Neural cell (in vitro differentiated cells): Measurements from ENCODE around the gene ERC2. TPM values are rescaled to one million over a fixed set of nuclear protein-coding genes. Genes with fewer than 3 reads are reported as not detected.

Experiments
- H2AFZ ChIP-seq: fragments of 200-600, 300-800 bp; sonication (generic), shearing (Covaris generic); 2 replicates; pipeline ENCODE4 v1.6.0; 2014; ENCODE audit warnings: low read depth, mild to moderate bottlenecking, antibody characterized with exemption, low read length, moderate library complexity
- H3F3A ChIP-seq: fragments of 200-600 bp; shearing (Covaris generic); 2 replicates; pipeline ENCODE4 v1.6.1; 2016; ENCODE audit warnings: mild to moderate bottlenecking, moderate library complexity, mixed read lengths, antibody characterized with exemption, low read length; ENCODE audit not compliant: insufficient read depth, poor library complexity, severe bottlenecking
- H3K27ac ChIP-seq: fragments of 200-600, 300-800 bp; sonication (generic), shearing (Covaris generic); 2 replicates; pipeline ENCODE4 v1.5.1; 2014; ENCODE audit warnings: mild to moderate bottlenecking, low read length, moderate library complexity
- H3K27me3 ChIP-seq: fragments of 300-800, 200-600 bp; sonication (generic), shearing (Covaris generic); 2 replicates; pipeline ENCODE4 v1.6.0; 2014; ENCODE audit warnings: mild to moderate bottlenecking, low read depth, low read length, moderate library complexity; ENCODE audit not compliant: insufficient read depth
- H3K36me3 ChIP-seq: fragments of 300-800, 200-600 bp; sonication (generic), shearing (Covaris generic); 2 replicates; pipeline ENCODE4 v1.5.1; 2014; ENCODE audit warnings: mild to moderate bottlenecking, antibody characterized with exemption, low read length, moderate library complexity; ENCODE audit not compliant: insufficient read depth
- H3K4me2 ChIP-seq: fragments of 300-800, 200-600 bp; sonication (generic), shearing (Covaris generic); 2 replicates; pipeline ENCODE4 v1.6.0; 2014; ENCODE audit warnings: mild to moderate bottlenecking, low read length
- H3K4me3 ChIP-seq: fragments of 300-800, 200-600 bp; sonication (generic), shearing (Covaris generic); 2 replicates; pipeline ENCODE4 v1.5.1; 2014; ENCODE audit warnings: mild to moderate bottlenecking, low read length, moderate library complexity
- H3K79me2 ChIP-seq: fragments of 200-600 bp; shearing (Covaris generic); replicated peaks from 2 replicates; pipeline ENCODE4 v1.6.0; 2014; ENCODE audit warnings: mild to moderate bottlenecking, low read length, moderate library complexity; ENCODE audit not compliant: insufficient read depth
- H3K9ac ChIP-seq: fragments of 300-800, 200-600 bp; sonication (generic), shearing (Covaris generic); 2 replicates; pipeline ENCODE4 v1.6.1; 2016; ENCODE audit warnings: mild to moderate bottlenecking, low read length, mixed read lengths
- H3K9me2 ChIP-seq: fragments of 200-600 bp; shearing (Covaris generic); 2 replicates; pipeline ENCODE4 v1.6.1; 2016; ENCODE audit warnings: mild to moderate bottlenecking, low read length, mixed read lengths; ENCODE audit not compliant: insufficient read depth
- H3K9me3 ChIP-seq: fragments of 200-600, 300-800 bp; sonication (generic), shearing (Covaris generic); 2 replicates; pipeline ENCODE4 v1.6.1; 2016; ENCODE audit warnings: mild to moderate bottlenecking, mixed run types, low read length, moderate library complexity, mixed read lengths
- H4K20me1 ChIP-seq: fragments of 200-600 bp; shearing (Covaris generic); 2 replicates; pipeline ENCODE4 v1.6.1; 2016; ENCODE audit warnings: mild to moderate bottlenecking, mixed run types; ENCODE audit not compliant: insufficient read depth
- EP300 ChIP-seq: fragments of 450-650 bp; conservative IDR thresholded peaks from 2 replicates; pipeline ENCODE4 v1.6.1; 2014; ENCODE audit warnings: antibody characterized with exemption, mild to moderate bottlenecking, moderate library complexity; ENCODE audit not compliant: poor library complexity, severe bottlenecking
- EZH2 ChIP-seq: fragments of 200-600, 300-800 bp; shearing (Covaris generic), sonication (generic); IDR thresholded peaks from 2 replicates; pipeline ENCODE4 v1.6.1; 2014; ENCODE audit warnings: antibody characterized with exemption, low read length, borderline replicate concordance, mild to moderate bottlenecking; ENCODE audit not compliant: insufficient read depth, poor library complexity, severe bottlenecking
- MXI1 ChIP-seq: fragments of 450-650 bp; conservative IDR thresholded peaks from 2 replicates; pipeline ENCODE4 v1.6.1; 2014; ENCODE audit warnings: antibody characterized with exemption, mild to moderate bottlenecking; ENCODE audit not compliant: poor library complexity, severe bottlenecking
- POLR2AphosphoS5 ChIP-seq: IDR thresholded peaks from 2 replicates; pipeline ENCODE4 v1.6.1; 2012
- RAD21 ChIP-seq: fragments of 450-650 bp; conservative IDR thresholded peaks from 2 replicates; pipeline ENCODE4 v1.6.1; 2014; ENCODE audit warnings: antibody characterized with exemption, mild to moderate bottlenecking, moderate library complexity
- REST ChIP-seq: IDR thresholded peaks from 2 replicates; pipeline ENCODE4 v1.6.1; 2012; ENCODE audit warnings: borderline replicate concordance
- SMC3 ChIP-seq: fragments of 450-650 bp; conservative IDR thresholded peaks from 2 replicates; pipeline ENCODE4 v1.6.1; 2014; ENCODE audit warnings: antibody characterized with exemption, mild to moderate bottlenecking, moderate library complexity; ENCODE audit not compliant: poor library complexity
- TAF1 ChIP-seq: IDR thresholded peaks from 2 replicates; pipeline ENCODE4 v1.6.1; 2012; ENCODE audit warnings: low read depth
- polyA plus RNA-seq: library from polyadenylated mRNA; depleted of rRNA; stranded (reverse); fragments of >200 nt; gene quantifications from 2 replicates; pipeline ENCODE4 v1.2.3, GENCODE V29; 2014
- TF ChIP-seq, protein P1 (sequence below): fragments of 450-650 bp; IDR thresholded peaks from 2 replicates; pipeline ENCODE4 v1.5.1; 2014; ENCODE audit warnings: antibody characterized with exemption, mild to moderate bottlenecking, moderate library complexity; ENCODE audit not compliant: poor library complexity, severe bottlenecking

Gene ERC2
- polyA plus RNA-seq, 1 donor from 2014 or later = 60.4 TPM

- no peaks in the 10 kb centered on the region for H3K9me3 ChIP-seq
- no peaks in the 10 kb centered on the region for H4K20me1 ChIP-seq
- no peak overlapping the region for H3K4me2 ChIP-seq
- H3K27me3 ChIP-seq = peaks cover 99% of the 10 kb centered on the region
- no peak overlapping the region for H2AFZ ChIP-seq
- H3K4me3 ChIP-seq = peak overlapping the region; percentile 58
- H3F3A ChIP-seq = peaks cover 4% of the 10 kb centered on the region
- H3K79me2 ChIP-seq = no peaks in the 10 kb centered on the region
- H3K36me3 ChIP-seq = no peaks in the 10 kb centered on the region
- no peak overlapping the region for H3K27ac ChIP-seq
- no peaks in the 10 kb centered on the region for H3K9me2 ChIP-seq
- no peak overlapping the region for H3K9ac ChIP-seq
- TF ChIP-seq, protein P1, sequence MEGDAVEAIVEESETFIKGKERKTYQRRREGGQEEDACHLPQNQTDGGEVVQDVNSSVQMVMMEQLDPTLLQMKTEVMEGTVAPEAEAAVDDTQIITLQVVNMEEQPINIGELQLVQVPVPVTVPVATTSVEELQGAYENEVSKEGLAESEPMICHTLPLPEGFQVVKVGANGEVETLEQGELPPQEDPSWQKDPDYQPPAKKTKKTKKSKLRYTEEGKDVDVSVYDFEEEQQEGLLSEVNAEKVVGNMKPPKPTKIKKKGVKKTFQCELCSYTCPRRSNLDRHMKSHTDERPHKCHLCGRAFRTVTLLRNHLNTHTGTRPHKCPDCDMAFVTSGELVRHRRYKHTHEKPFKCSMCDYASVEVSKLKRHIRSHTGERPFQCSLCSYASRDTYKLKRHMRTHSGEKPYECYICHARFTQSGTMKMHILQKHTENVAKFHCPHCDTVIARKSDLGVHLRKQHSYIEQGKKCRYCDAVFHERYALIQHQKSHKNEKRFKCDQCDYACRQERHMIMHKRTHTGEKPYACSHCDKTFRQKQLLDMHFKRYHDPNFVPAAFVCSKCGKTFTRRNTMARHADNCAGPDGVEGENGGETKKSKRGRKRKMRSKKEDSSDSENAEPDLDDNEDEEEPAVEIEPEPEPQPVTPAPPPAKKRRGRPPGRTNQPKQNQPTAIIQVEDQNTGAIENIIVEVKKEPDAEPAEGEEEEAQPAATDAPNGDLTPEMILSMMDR = peak; percentile 64
- TF ChIP-seq SMC3 = peak; percentile 70
- TF ChIP-seq MXI1 = no peak
- TF ChIP-seq EZH2 = peak; percentile 65
- no peak for TF ChIP-seq TAF1
- TF ChIP-seq RAD21 = peak; percentile 75
- no peak for TF ChIP-seq REST
- TF ChIP-seq POLR2AphosphoS5 = no peak
- TF ChIP-seq EP300 = no peak
Measured at GRCh38 chr3:55484801-55485791, 983.2 kb downstream of the ERC2 start.

GRCh38 chr3:55484191-55484689 is 984.0 kb downstream of the ERC2 start:
- Histone ChIP-seq H3K36me3 (no peaks in the 10 kb centered on the region), H3K27me3 (peaks cover 99% of the 10 kb centered on the region), H2AFZ (no peak overlapping the region), H3K9me3 (no peaks in the 10 kb centered on the region), H3F3A (peaks cover 4% of the 10 kb centered on the region), H3K4me2 (no peak overlapping the region), H3K79me2 (no peaks in the 10 kb centered on the region), H4K20me1 (no peaks in the 10 kb centered on the region), H3K27ac (no peak overlapping the region), H3K4me3 (no peak overlapping the region), H3K9me2 (no peaks in the 10 kb centered on the region), H3K9ac (no peak overlapping the region)
- TF ChIP-seq POLR2AphosphoS5 (no peak), REST (no peak), EZH2 (no peak), EP300 (no peak), TAF1 (no peak), MXI1 (no peak), SMC3 (no peak), RAD21 (no peak)
- TF ChIP-seq, protein P1 = no peak
